Occipital lobe (tissue), 2 donors: ENCODE results near the gene MPC1L. TPM values are rescaled to one million over a fixed set of nuclear protein-coding genes. Genes with fewer than 3 reads are reported as not detected.
"Not testable (repeated sequence)": the region's sequence is repeated elsewhere in the genome, so short reads cannot be mapped to it uniquely, and the experiment has no call there.

Experiments
- DNase-seq: peaks from one replicate; lab custom pipeline; 2025; lab: John Stamatoyannopoulos, UW
- total RNA-seq: library from RNA; depleted of rRNA; stranded (reverse); fragments of >200 nt; gene quantifications from one replicate; pipeline ENCODE4 v1.2.3, GENCODE V29; 2014

Gene MPC1L
- total RNA-seq, result not detected

GRCh38 chrX:40623139-40623536 lies at the start of gene MPC1L:
MPC1L (plus strand) TSS chrX:40623428; CDS start chrX:40623566, 138 bp downstream.
- no peak for DNase-seq

- no peak for DNase-seq
Measured at GRCh38 chrX:40573763-40574162, 49.5 kb upstream of the MPC1L start.

GRCh38 chrX:40575411-40575810 lies 47.8 kb upstream of the MPC1L start:
- peak; percentile 4 for DNase-seq

GRCh38 chrX:40576291-40576690 lies 46.9 kb upstream of the MPC1L start:
- no peak for DNase-seq

GRCh38 chrX:40578039-40578695 lies 45.1 kb upstream of the MPC1L start:
- DNase-seq, result no peak

- DNase-seq, result no peak
Measured at GRCh38 chrX:40579141-40579540, 44.1 kb upstream of the MPC1L start.

DNA sequence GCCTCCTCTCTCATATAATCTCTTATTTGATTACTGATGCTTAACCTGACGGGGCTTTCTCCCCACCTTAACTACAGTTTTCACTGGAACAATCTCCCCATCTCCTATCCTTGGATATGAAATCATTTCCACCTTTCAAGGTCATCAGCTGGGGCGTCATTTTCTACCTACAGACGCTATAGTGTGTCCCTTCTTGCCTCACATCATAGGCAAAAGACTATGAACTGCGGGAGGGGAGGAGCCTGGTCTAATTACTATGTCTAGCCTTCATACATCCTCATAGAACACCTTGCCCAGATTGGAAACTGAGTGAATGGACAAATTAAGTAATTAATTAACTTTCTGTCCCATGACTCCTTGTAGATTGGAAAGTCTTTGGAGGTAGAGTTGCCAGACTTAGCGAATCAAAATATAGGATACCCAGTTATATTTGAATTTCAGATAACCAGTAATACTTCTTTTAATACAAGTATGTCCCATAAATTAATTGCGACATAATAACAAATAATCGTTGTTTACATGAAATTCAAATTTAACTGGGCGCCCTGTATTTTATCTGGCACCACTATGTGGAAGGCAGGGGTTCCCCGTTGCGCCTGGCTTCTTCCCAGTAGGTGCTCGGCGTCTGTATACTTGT lies 43.2 kb upstream of the MPC1L start:
- DNase-seq, result no peak

- peak; percentile 86 for DNase-seq
Measured at GRCh38 chrX:40580537-40581335, 42.5 kb upstream of the MPC1L start, which contains the start of gene ATP6AP2. ATP6AP2 (plus strand) TSS chrX:40580970; CDS start chrX:40581066, 96 bp downstream.

- no peak for DNase-seq
Measured at GRCh38 chrX:40581336-40581920, 41.8 kb upstream of the MPC1L start.

DNA sequence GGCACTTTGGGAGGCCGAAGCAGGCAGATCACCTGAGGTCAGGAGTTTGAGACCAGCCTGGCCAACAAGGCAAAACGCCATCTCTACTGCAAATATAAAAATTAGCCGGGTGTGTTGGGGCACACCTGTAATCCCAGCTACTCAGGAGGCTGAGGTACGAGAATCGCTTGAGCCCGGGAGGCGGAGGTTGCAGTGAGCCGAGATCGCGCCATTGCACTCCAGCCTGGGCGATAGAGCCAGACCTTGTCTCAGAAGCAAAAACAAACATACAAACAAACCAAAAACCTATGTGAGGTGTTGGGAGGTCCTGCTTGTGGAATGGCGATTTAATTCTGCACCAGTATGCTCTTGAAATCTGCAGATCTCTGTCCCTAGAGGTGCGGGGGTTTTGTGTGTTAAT lies 41.0 kb upstream of the MPC1L start:
- not testable (repeated sequence) for DNase-seq

DNA sequence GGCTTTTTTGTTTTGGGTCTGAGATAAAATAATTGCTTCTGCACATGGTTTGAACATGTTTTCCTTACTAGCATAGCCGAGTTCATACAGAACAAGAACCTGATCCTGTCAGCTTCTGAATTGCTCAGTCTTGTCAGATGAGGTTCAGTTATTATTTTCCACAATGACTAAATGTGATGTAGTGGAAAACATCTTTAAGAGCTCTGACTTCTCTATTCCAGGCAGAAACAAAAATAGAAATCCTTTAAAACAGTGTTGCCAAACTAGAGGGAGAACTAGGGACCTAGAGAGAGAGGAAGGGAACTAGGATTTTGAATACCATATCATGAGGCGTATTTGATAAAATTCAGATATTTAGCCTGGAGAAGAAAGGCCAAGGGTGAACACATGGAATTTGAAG lies 40.4 kb upstream of the MPC1L start:
- DNase-seq, result no peak

DNA sequence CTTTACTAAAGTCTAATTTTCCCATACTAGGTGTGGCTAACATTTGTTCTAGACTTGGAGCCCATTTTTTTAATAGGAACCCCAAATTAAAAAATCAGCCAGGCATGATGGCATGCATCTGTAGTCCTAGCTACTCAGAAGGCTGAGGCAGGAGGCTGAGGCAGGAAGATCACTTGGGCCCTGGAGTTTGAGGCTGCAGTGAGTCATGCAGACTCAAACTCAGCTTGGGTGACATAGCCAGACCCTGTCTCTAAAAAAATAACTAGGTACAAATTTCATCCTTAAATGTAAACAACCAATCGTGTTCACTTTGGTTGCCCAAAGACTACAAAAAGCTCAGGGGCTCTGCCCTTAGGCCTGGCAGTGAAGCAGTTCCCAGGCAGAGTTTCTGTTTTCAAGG lies 35.6 kb upstream of the MPC1L start:
- DNase-seq, result not testable (repeated sequence)

- not testable (repeated sequence) for DNase-seq
Measured at GRCh38 chrX:40589616-40590321, 33.5 kb upstream of the MPC1L start.

DNA sequence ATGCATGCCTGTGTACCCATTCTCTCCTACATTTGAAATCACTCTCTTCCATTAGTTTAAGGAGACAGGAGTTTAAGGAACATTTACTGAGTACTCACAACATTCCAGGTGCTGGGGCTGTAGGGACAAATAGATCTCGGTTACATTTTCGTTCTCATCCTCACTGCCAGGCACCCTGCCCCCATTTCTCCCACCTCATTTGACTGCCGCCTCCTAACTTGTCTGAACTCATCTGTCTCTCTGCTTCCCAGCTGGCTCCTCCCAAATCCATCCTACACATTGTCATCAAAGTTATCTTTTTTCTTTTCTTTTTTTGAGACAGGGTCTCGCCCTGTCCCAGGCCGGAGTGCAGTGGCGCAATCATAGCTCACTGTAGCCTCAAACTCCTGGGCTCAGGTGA lies 19.8 kb upstream of the MPC1L start:
- DNase-seq, result no peak

DNA sequence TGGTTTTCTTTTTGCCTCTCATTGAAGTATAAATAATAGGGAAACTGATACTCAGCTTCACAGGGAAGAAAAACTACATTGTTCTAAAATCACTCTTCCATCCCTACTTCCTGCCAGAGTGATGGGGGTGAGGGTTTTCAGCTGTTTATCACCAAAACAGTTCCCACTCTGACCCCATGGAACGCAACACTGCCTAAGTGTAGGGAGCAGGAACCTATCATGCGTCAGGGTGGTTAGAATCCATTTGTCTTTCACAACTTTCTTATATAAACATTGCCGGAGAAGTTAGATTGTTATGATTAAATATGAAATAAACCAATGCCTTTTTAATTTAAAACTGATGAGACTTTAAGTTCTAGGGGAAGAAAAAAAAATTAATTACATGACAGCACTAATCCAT lies 15.8 kb upstream of the MPC1L start:
- no peak for DNase-seq

- no peak for DNase-seq
Measured at GRCh38 chrX:40612511-40612910, 10.7 kb upstream of the MPC1L start.

GRCh38 chrX:40615976-40616375 lies 7.3 kb upstream of the MPC1L start:
- no peak for DNase-seq

DNA sequence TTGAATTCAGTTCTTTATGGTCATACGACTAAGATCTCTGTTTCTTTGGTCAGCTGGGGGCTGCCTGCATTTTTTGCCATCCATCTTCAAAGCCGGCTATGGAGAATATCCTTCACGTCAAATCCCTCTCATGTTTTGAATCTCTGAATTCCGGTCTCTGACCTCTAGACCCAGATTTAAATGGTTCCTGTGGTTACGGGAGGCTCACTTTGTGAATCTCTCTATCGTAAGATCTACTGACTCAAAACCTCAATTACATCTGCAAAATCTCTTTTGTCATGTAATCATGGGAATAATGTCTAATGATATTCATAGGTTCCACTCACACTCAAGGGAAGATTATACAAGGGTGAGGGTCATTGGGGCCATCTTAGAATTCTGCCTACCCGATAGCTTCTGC lies 5.7 kb upstream of the MPC1L start:
- no peak for DNase-seq

DNA sequence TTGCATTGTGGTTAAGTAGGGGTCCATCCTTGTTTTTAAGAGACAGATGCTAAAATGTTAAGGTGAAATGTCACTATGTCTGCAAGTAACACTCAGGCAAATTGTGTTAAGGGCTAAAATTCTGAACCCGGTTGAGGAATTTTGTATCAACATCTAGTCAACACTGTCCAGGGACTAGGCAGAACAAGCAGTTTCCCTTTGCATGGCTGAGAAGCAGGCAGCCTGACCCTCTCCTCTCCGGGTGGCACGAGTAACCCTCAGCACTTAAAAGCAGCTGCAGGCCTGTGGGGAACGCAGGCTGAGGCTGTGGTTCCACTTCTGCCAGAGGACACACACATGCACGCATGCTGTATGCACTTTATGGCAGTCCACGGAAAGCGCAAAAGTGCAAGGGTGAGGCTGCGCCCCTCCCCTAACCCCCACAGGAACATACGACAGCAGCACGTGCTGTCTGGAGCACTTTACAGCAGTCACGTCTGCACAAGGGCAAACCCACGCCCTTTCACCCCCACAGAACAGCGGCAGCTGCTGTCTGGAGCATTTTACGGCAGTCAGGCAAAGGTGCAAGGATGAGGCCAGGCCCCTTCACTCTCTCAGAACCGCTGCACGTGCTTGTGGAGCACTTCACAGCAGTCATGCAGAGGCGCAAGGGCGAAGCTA lies 619 bp upstream of the MPC1L start:
- DNase-seq, result no peak

- DNase-seq, result no peak
Measured at GRCh38 chrX:40623665-40624064, 437 bp downstream of the MPC1L start.

DNA sequence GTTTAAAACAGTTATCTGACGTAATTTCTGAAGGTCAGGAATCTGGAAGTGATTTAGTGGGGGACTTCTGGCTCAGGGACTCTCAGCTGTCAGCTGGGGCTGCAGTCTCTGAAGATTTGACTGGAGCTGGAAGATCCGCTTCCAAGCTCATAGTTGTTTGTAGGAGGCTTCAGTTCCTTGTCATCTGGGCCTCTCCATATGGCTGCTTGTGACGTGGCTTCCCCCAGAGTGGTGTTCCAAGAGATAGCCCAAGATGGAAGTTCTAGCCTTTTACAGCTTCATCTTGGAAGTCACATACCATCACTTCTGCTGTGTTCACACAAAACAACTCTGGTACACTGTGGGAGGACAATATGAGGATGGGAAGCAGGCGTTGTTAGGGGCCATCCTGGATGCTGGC lies 2.1 kb downstream of the MPC1L start:
- peak; percentile 21 for DNase-seq
